HG02973 (cell line): ENCODE data around the gene MLC1.

Experiments
- ATAC-seq: cut with Tn5 transposase; IDR thresholded peaks from one replicate; pipeline ENCODE4 v1.9.1; 2021; ENCODE audit warnings: moderate library complexity; ENCODE audit not compliant: unreplicated experiment

The MLC1 gene

GRCh38 chr22:50016988-50017700 lies 68.1 kb downstream of the MLC1 start:
- no peak for ATAC-seq

DNA sequence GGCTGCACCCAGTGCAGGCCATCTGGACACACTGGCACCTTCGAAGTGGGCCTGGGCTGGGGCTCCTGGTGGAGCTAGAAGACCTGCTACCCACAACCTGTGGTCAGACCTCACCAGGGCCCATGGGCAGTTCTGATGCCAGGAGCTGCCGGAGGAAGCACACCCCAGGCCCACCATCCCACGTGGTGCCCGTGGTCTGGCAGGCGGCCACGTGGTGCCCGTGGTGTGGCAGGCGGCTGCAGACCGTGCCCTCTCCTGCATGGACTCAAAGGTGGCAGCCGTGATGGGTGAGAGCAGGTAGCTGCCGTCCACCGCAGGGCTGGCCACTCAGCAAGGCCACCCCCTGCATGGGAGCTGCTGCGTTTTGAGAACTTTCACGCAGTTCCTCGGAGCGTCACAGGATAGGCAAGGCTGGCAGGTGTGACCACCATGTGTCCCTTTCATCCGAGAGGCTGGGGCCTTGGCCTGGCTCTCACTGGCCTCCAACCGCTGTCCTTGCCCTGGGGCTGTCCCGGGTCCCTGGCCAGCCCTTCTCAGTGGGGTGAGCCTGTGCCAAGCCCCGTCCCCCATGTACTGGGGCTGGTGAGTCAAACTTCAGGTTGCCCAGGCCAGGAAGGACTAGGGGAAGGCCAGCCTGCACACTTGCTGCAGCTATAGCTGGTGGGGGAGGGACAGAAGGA lies 68.8 kb downstream of the MLC1 start:
- ATAC-seq: no peak

DNA sequence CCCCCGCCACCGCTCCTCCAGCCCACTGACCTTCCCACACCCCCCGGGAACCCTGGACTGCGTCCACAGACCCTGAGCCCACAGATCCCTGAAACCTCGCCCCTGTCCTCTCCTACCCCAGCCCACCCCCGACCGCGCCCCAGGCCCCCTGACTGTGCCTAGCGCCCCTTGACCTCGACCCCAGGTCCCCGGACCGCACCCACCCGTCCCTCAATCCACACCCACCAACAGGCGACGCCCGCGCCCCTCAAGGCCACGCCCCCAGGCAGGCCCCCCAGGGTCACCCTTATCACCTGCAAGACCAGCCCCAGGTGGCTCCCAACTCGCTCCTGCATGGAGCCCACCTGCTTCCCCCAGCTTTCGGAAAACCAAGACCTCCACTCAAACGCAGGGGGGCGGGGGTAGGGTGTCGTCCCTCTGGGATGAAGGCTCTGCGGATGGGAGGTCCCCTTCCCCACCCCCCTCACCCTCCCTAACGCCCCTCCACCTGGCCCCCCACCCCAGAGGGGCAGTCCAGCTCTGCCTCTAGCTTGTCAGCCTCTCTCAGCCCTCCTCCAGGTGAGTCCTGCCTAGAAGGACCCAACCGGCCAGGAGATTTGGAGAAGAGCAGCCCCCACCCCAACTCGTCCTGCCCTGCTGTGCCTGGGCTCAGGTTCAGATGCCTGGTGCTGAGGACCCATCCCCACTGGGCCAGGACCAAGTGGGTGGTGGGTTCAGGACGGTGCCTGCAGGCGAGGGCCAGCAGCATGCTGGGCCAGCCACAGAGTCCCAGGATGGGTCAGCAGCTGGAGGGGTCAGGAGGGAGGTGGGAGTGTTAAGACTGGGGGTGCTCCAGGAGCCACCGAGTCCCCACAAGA lies 69.5 kb downstream of the MLC1 start:
- ATAC-seq: no peak

DNA sequence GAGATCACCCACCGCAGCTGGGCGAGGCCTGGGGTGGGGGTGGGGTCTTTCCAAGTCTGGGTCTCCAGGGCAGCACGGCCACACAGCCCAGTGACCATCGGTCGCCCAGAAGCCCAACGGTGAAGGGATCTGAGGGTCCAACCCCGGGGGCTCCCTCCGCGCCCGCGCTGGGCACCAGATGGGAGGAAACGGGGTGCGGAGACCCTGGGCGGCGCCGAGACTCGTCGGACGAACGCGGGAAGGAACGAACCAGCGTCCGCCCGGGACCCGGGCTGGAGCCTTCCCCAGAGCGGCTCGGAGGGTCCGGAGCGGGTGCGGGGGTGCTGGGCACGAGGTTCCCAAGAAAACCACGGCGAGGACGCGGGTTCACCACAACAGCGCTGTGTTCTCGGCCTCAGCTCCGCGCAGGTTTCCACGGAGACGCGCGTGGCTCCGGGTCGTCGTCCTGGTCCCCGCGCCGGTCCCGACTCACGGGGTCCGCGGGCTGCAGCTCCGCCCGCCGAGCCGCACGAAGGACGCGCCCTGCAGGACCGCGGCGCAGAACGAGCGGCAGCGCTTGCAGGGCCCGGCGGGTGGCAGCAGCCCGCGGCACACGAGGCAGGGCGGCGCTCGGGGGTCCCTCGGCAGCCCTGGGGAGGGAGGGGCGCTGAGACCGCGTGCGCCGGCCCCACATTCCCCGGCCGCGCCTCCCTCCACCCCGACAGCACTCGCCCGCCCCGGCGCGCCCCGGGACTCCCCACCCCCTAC lies 70.4 kb downstream of the MLC1 start:
- no peak for ATAC-seq

GRCh38 chr22:50014053-50014501 lies 71.1 kb downstream of the MLC1 start:
- no peak for ATAC-seq

- no peak for ATAC-seq
Observed at GRCh38 chr22:50012211-50013181, 72.7 kb downstream of the MLC1 start, which contains the start of gene IL17REL. Gene IL17REL (minus strand): TSS chr22:50012765. CDS start chr22:50012646, 119 bp downstream.

- ATAC-seq: no peak
Observed at GRCh38 chr22:50011447-50012210, 73.6 kb downstream of the MLC1 start.

- no peak for ATAC-seq
Observed at GRCh38 chr22:50010676-50011446, 74.4 kb downstream of the MLC1 start.

GRCh38 chr22:50009765-50010675 lies 75.2 kb downstream of the MLC1 start:
- no peak for ATAC-seq
